IPS-18c (cell line): ENCODE measurements around the gene SEH1L.
A peak's percentile ranks its signal among the peaks of the same experiment; 100 is the strongest.
"Not testable (repeated sequence)": the region's sequence is repeated elsewhere in the genome, so short reads cannot be mapped to it uniquely, and the experiment has no call there.

Source experiments
- H3K4me3 ChIP-seq: 2 replicates; pipeline ENCODE4 v1.7.0; 2013; ENCODE audit warnings: low read depth, mild to moderate bottlenecking, low read length, moderate library complexity; ENCODE audit not compliant: insufficient read depth
- H3K9me3 ChIP-seq: one replicate; pipeline ENCODE4 v1.6.1; 2013; ENCODE audit warnings: mild to moderate bottlenecking, low read length, moderate library complexity; ENCODE audit not compliant: control insufficient read depth, insufficient read depth

Gene SEH1L

GRCh38 chr18:12947285-12948049, at the start of gene SEH1L:
Gene SEH1L (plus strand): TSS chr18:12948011. CDS start chr18:12948122, 111 bp downstream.
- Histone ChIP-seq H3K9me3 (peaks cover 4% of the 10 kb centered on the region), H3K4me3 (peak within 1 kb of the TSS; percentile 87)

GRCh38 chr18:12901208-12901607, 46.6 kb upstream of the SEH1L start:
- H3K9me3 ChIP-seq = not testable (repeated sequence)

GRCh38 chr18:12904012-12904516, 43.7 kb upstream of the SEH1L start:
- H3K4me3 ChIP-seq = no peak overlapping the region

More at GRCh38 chr18:12901208-12901607, 46.6 kb upstream of the SEH1L start:
- not testable (repeated sequence) for H3K4me3 ChIP-seq

GRCh38 chr18:12906119-12906518, 41.7 kb upstream of the SEH1L start:
- H3K4me3 ChIP-seq = no peak overlapping the region
- H3K9me3 ChIP-seq = no peaks in the 10 kb centered on the region

More at GRCh38 chr18:12904012-12904516, 43.7 kb upstream of the SEH1L start:
- no peaks in the 10 kb centered on the region for H3K9me3 ChIP-seq

- Histone ChIP-seq H3K9me3 (no peaks in the 10 kb centered on the region), H3K4me3 (no peak overlapping the region)
Measured at GRCh38 chr18:12906773-12907172, 41.0 kb upstream of the SEH1L start.

- Histone ChIP-seq H3K4me3 (no peak overlapping the region), H3K9me3 (no peaks in the 10 kb centered on the region)
Measured at GRCh38 chr18:12907258-12907925, 40.4 kb upstream of the SEH1L start.

GRCh38 chr18:12908706-12909105, 39.1 kb upstream of the SEH1L start:
- Histone ChIP-seq H3K4me3 (no peak overlapping the region), H3K9me3 (no peaks in the 10 kb centered on the region)

- no peaks in the 10 kb centered on the region for H3K9me3 ChIP-seq
- no peak overlapping the region for H3K4me3 ChIP-seq
Measured at GRCh38 chr18:12911025-12911928, 36.5 kb upstream of the SEH1L start.

GRCh38 chr18:12911929-12912703, 35.7 kb upstream of the SEH1L start:
- H3K9me3 ChIP-seq = no peaks in the 10 kb centered on the region
- H3K4me3 ChIP-seq = no peak overlapping the region

GRCh38 chr18:12921178-12921577, 26.6 kb upstream of the SEH1L start:
- H3K9me3 ChIP-seq = no peaks in the 10 kb centered on the region
- no peak overlapping the region for H3K4me3 ChIP-seq

- no peaks in the 10 kb centered on the region for H3K9me3 ChIP-seq
Measured at GRCh38 chr18:12922266-12922665, 25.5 kb upstream of the SEH1L start.

GRCh38 chr18:12924616-12925015, 23.2 kb upstream of the SEH1L start:
- Histone ChIP-seq H3K9me3 (no peaks in the 10 kb centered on the region), H3K4me3 (no peak overlapping the region)

More at GRCh38 chr18:12922266-12922665, 25.5 kb upstream of the SEH1L start:
- H3K4me3 ChIP-seq = no peak overlapping the region

GRCh38 chr18:12928206-12928605, 19.6 kb upstream of the SEH1L start:
- H3K4me3 ChIP-seq = no peak overlapping the region
- peaks cover 2% of the 10 kb centered on the region for H3K9me3 ChIP-seq

GRCh38 chr18:12928641-12929040, 19.2 kb upstream of the SEH1L start:
- no peak overlapping the region for H3K4me3 ChIP-seq

GRCh38 chr18:12929477-12930083, 18.2 kb upstream of the SEH1L start:
- Histone ChIP-seq H3K4me3 (no peak overlapping the region), H3K9me3 (peaks cover 2% of the 10 kb centered on the region)

More at GRCh38 chr18:12928641-12929040, 19.2 kb upstream of the SEH1L start:
- peaks cover 2% of the 10 kb centered on the region for H3K9me3 ChIP-seq

GRCh38 chr18:12930376-12930775, 17.4 kb upstream of the SEH1L start:
- Histone ChIP-seq H3K9me3 (peaks cover 2% of the 10 kb centered on the region), H3K4me3 (no peak overlapping the region)
